ENCODE measurements around the gene HES6. TPM values are rescaled to one million over a fixed set of nuclear protein-coding genes. Genes with fewer than 3 reads are reported as not detected.

The HES6 gene
- total RNA-seq, 1 donor from 2014 or later = 7.2 TPM

DNA sequence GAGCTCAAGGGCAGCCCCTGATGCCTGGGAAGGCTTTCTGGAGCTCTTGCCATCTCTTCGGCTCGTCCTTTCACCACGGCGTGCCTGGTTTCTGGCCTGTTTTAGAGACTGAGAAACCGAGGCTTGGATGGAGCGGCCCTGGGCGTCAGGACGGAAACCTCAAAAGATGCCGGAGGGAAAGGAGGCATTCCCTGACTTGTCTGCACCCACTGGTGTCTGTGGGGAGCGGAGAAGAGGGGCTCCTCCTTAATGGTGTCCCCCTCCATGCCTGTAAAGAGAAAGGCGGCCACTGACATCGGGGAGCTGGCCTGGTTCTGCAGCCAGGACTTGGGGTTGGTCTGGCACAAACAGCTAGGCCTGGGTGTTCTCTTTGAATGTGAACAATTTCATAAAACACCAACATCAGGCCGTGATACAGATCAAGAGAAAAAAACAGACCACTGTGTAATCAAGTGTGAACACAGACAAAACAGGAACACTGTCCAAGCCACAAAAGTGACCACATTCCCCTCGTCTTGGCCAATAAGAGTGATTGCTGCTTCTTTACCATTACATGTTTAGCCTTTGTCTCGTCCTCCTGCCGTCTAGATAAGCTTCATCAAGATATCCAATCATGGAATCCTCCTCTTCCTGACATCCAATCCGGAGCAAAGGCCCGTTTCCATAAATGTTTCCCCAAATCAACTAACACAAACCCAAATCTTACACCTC is 35.7 kb downstream of the HES6 start:
- DNase-seq (ENCODE audit: extremely low read depth, low read depth, low spot score) = no peak

GRCh38 chr2:238203094-238203972 is 36.5 kb downstream of the HES6 start, which contains the start of gene ILKAP:
ILKAP (minus strand) TSS chr2:238203695; CDS start chr2:238203553, 142 bp downstream.
- no peak for DNase-seq (ENCODE audit: extremely low read depth, low read depth, low spot score)

DNA sequence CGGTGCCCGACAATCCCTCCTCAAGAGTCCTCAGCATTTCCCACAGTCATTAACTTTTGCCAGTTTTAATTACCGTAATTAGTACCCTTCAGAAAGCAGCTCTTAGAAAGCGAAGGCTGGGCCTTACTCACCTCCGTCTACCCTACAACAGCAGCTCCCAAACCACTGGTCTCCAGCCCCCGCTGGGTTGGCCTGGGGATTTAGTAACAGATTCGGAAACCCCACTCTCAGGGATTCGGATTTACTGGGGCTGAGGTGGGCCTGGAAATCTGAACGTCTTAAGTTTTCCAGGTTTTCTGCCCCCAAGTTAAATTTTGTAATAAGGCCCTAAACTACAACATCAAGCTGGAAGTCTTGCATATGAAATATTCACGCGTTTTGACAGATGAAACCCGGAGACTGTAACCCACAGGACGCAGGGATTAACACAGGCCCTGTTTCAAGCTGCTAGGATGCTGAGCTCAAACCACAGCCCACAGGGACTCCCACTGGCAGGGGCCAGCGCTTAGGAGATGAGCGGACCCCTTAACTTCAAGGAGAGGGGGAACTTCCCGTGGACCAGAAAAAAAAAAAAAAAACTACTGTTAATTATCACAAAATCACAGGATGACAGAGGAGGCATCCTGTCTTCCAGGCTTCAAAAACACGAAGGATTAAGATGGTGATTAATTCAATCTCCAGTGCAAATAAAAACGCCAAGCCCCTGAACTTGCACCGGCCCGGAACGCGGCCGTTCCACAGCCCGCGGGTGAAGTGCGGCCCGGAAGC is 37.3 kb downstream of the HES6 start:
- no peak for DNase-seq (ENCODE audit: extremely low read depth, low read depth, low spot score)

DNA sequence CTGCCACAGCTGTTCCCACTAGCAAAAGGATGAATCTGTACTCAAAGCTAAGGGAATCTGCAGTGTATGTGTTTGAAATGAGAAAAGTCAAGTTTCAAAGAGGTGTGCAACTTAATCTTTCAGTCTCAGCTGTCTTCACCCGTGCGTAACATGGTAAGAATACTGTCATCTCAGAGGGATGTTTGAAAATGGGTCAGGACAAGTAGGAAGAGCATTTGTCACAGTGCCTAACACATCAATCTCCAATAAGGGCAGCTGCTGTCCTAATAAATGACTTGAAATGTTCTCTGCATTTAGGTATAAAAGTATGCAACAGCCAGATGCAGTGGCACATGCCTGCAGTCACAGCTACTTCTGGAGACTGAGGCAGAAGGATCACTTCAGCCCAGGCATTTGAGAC is 49.4 kb downstream of the HES6 start:
- DNase-seq (ENCODE audit: extremely low read depth, low read depth, low spot score) = no peak

Other genes with a start within 250 kb of the HES6 start
- gene SCLY, start 179.0 kb downstream of the HES6 start, total RNA-seq = 16.3 and 22.9 TPM in 2 replicates
- 0.44 and 0.53 TPM in 2 replicates for gene ESPNL, start 139.7 kb downstream of the HES6 start, total RNA-seq
- gene KLHL30, start 101.4 kb downstream of the HES6 start, total RNA-seq = 0.12 TPM in 1 of 2 replicates, not detected in the other
- 34.1 and 64.1 TPM in 2 replicates for gene ERFE, start 81.1 kb downstream of the HES6 start, total RNA-seq
- 12.9 and 25.1 TPM in 2 replicates for gene ILKAP, start 36.3 kb downstream of the HES6 start, total RNA-seq
- 1.5 and 3.7 TPM in 2 replicates for gene PER2, start 48.6 kb upstream of the HES6 start, total RNA-seq
- 8.8 and 8.9 TPM in 2 replicates for gene TRAF3IP1, start 80.5 kb upstream of the HES6 start, total RNA-seq
- gene ASB1, start 186.9 kb upstream of the HES6 start, total RNA-seq = 16.7 and 23.2 TPM in 2 replicates